Ovary (tissue), 9 donors: ENCODE data around the gene LCN1. TPM values are rescaled to one million over a fixed set of nuclear protein-coding genes. Genes with fewer than 3 reads are reported as not detected.

Experiments
- DNase-seq, 5 donors: peaks; one replicate each; pipeline ENCODE4 v3.0.0-alpha.2; 2019 to 2020
- H3K27ac ChIP-seq, 2 donors: fragments of 200-600 bp; one replicate each; pipeline versions ENCODE4 v1.5.1 to v1.8.0; 2019 to 2022
- H3K27me3 ChIP-seq: fragments of 200-600 bp; one replicate; pipeline ENCODE4 v1.8.0; 2022
- H3K36me3 ChIP-seq: fragments of 200-600 bp; sonication (generic); one replicate; pipeline ENCODE4 v1.5.1; 2019
- H3K4me1 ChIP-seq: one replicate; pipeline ENCODE4 v1.8.1; 2013; ENCODE audit warnings: mild to moderate bottlenecking, moderate library complexity; ENCODE audit not compliant: insufficient read depth
- H3K4me3 ChIP-seq: fragments of 200-600 bp; sonication (generic); one replicate; pipeline ENCODE4 v1.5.1; 2017
- H3K9me3 ChIP-seq, 2 donors: fragments of 200-600 bp in 1 of 2; sonication (generic) in 1 of 2; one replicate each; pipeline versions ENCODE4 v1.5.1 to v1.8.1; 2013 to 2019; ENCODE audit warnings: mild to moderate bottlenecking in 1 of 2, moderate library complexity in 1 of 2
- EP300 ChIP-seq: sonication (generic); formaldehyde crosslinking; IDR thresholded peaks from one replicate; pipeline ENCODE4 v1.6.1; 2017; ENCODE audit warnings: antibody characterized with exemption
- POLR2A ChIP-seq: fragments of 450-650 bp; IDR thresholded peaks from one replicate; pipeline ENCODE4 v1.6.1; 2017; ENCODE audit warnings: antibody characterized with exemption, mild to moderate bottlenecking, moderate library complexity
- WGBS, 3 donors: extraction: QIAGEN DNeasy Blood & Tissue Kit in 1 of 3; methylation state at CpG; one replicate each; pipeline versions ENCODE4 v1.1.5 to v1.1.7; 2013 to 2017; 5-methylcytosine and 5-hydroxymethylcytosine counted together
- intact Hi-C, 4 donors: fragments of 100-400 bp; cut with DNase I; formaldehyde crosslinking; loops; one replicate each; pipeline versions ENCODE4 v1.11.0 to v1.15.1; 2022 to 2023
- polyA plus RNA-seq, 2 donors: library from polyadenylated mRNA; stranded (reverse); fragments of 200-250 nt in 1 of 2; fragments of 350-450 nt in 1 of 2; fragmentation: Illumina TruSeq in 1 of 2; extraction: RNeasy Lipid Tissue Mini Kit (QIAGEN cat#74804) in 1 of 2; gene quantifications; one replicate each; pipeline ENCODE4 v1.2.3, GENCODE V29; 2013 to 2014
- total RNA-seq, 7 donors: library from RNA; depleted of rRNA in 2 of 7; stranded (reverse); fragments of >200 nt in 2 of 7; fragmentation: NEBNext Ultra II Directional in 3 of 7; extraction: Animal tissue kit (Norgen Biotek cat#: 25700) in 3 of 7; gene quantifications; one replicate each; pipeline versions ENCODE4 v1.1.0 to v1.2.4, GENCODE V29; 2016 to 2023
- TF ChIP-seq, protein P1 (sequence below), 3 donors: fragments of 450-650 bp in 2 of 3; fragments of 200-600 bp in 1 of 3; IDR thresholded peaks; one replicate each; pipeline versions ENCODE4 v1.5.1 to v1.8.0; 2016 to 2022; ENCODE audit warnings: antibody characterized with exemption in 3 of 3, mild to moderate bottlenecking in 1 of 3
- donor health status: DM: no; HTN: no; CAD: no; lungs with moderate emphysema.
- donor health status: DM: no; HTN: no; CAD: no.
- donor health status: Bipolar disorder and iron deficiency.
- donor health status: DM: yes; HTN: yes; CAD: no.
- donor health status: DM: no; HTN: no; CAD: no.
- donor health status: DM: yes; HTN: yes; CAD: no.

The LCN1 gene
- total and polyA plus RNA-seq, 9 donors, result 2.3 to 5.3 TPM; not detected in 7

DNA sequence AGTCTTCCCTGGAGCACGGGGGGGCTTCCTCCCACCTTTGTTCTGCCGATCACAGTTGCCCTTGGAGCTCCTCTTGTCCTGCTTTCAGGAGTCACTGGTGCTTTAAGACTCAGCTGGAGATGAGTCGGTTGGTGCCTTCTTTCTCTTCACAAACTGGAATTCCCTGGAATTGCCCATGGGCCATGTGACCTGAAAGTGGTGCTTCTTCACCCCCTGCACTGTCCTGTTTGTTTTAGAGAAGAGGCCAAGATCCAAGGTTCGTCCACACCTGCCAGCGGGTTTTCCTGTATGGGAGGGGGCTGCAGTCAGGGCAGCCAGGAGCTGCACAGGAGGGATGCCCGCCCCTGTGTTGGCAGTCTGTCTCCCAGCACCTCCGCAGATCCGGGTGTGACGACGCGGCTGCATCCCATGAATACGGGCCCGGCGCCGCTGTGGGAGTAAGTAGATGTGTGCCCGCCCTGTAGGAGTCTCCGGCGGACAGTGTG lies 30.2 kb upstream of the LCN1 start:
- DNase-seq, result no peak

DNA sequence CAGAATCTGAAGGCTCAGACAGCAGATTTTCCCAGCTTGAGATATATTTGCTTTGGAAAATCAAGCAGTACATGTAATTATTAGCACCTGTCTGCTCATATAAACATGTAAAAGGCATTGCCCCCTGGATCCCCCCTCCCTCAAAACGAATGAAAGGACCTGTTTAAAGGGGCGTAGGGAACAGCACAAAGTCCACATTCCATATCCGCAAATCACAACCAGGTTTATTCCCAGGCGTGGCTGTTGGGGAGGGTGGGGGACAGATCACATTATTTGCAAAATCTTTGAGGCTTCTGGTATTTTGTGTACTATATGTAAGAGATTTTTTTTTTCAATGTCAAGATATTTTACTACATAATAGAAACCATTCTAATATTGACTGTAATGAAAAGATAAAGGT lies 29.5 kb upstream of the LCN1 start:
- TF ChIP-seq, protein P1, sequence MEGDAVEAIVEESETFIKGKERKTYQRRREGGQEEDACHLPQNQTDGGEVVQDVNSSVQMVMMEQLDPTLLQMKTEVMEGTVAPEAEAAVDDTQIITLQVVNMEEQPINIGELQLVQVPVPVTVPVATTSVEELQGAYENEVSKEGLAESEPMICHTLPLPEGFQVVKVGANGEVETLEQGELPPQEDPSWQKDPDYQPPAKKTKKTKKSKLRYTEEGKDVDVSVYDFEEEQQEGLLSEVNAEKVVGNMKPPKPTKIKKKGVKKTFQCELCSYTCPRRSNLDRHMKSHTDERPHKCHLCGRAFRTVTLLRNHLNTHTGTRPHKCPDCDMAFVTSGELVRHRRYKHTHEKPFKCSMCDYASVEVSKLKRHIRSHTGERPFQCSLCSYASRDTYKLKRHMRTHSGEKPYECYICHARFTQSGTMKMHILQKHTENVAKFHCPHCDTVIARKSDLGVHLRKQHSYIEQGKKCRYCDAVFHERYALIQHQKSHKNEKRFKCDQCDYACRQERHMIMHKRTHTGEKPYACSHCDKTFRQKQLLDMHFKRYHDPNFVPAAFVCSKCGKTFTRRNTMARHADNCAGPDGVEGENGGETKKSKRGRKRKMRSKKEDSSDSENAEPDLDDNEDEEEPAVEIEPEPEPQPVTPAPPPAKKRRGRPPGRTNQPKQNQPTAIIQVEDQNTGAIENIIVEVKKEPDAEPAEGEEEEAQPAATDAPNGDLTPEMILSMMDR (IDR thresholded peaks at IDR 0.05), result no peak
- TF ChIP-seq POLR2A (no peak), EP300 (no peak)
- WGBS, 3 donors, result 68 to 79% (median 78%) methylated on average over 4 of the region's 4 CpGs
- H3K4me1 ChIP-seq, result no peaks in the 10 kb centered on the region
- no peaks in the 10 kb centered on the region for H3K9me3 ChIP-seq
- DNase-seq, result no peak
- no peak overlapping the region for H3K27ac ChIP-seq
- intact Hi-C loops, result no loop called here
- H3K36me3 ChIP-seq, result no peaks in the 10 kb centered on the region
- H3K4me3 ChIP-seq, result no peak overlapping the region
- no peaks in the 10 kb centered on the region for H3K27me3 ChIP-seq

More for the DNA sequence above, 30.2 kb upstream of the LCN1 start:
- TF ChIP-seq, protein P1 (IDR thresholded peaks at IDR 0.05), result no peak
- TF ChIP-seq EP300, result no peak
- TF ChIP-seq POLR2A, result no peak
- H3K27ac ChIP-seq, result no peak overlapping the region
- H3K27me3 ChIP-seq, result no peaks in the 10 kb centered on the region
- H3K4me1 ChIP-seq, result no peaks in the 10 kb centered on the region
- WGBS, 3 donors, result 77 to 81% (median 78%) methylated on average over 18 of the region's 18 CpGs
- H3K9me3 ChIP-seq, result no peaks in the 10 kb centered on the region
- intact Hi-C loops, result no loop called here
- H3K4me3 ChIP-seq, result no peak overlapping the region
- H3K36me3 ChIP-seq, result no peaks in the 10 kb centered on the region

DNA sequence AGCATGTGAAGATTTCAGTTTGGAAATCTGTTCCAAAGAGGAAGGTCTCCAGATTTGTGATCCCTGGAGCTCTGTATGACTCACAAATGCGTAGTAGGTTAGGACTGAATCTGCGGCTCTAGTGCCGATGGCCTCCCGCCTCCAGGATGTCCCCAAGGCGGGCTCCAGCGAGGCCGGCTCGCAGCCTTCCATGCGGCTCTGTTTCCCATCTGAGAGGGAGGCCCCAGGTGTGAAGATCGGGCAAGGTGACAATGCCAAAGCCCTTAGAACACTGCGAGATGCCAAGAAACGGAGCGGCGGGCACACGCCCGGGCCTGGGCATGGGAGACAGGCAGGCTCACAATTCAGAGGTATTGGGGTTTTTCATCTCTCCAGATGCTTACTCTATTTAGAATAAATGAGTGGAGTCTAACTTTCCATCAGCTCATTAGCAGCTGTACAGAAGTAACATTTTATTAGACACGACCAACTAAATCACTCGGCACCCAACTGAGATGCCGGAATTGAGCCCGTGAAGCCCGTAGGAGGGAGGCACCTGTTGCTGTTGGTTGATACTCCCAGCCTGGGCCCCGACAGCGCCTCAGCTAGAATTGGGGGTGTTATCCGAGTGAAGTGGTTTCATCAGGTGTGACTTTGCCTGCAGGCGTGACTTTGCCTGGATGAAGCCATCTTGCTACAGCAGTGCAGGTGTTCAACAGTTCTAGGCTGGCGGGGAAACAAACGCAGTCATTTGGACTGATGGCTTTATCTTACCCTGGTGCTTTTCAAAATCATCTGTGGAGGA lies 28.2 kb upstream of the LCN1 start:
- Histone ChIP-seq H3K4me1 (no peaks in the 10 kb centered on the region), H3K4me3 (no peak overlapping the region), H3K27me3 (no peaks in the 10 kb centered on the region), H3K27ac (no peak overlapping the region), H3K36me3 (no peaks in the 10 kb centered on the region), H3K9me3 (no peaks in the 10 kb centered on the region)
- TF ChIP-seq, protein P1 (IDR thresholded peaks at IDR 0.05), result no peak
- TF ChIP-seq POLR2A, result no peak
- TF ChIP-seq EP300, result no peak
- intact Hi-C loops, result no loop called here
- 90 to 93% (median 92%) methylated on average over 27 of the region's 27 CpGs for WGBS, 3 donors
- peak in 1 of 5 donors; percentile 9 for DNase-seq

DNA sequence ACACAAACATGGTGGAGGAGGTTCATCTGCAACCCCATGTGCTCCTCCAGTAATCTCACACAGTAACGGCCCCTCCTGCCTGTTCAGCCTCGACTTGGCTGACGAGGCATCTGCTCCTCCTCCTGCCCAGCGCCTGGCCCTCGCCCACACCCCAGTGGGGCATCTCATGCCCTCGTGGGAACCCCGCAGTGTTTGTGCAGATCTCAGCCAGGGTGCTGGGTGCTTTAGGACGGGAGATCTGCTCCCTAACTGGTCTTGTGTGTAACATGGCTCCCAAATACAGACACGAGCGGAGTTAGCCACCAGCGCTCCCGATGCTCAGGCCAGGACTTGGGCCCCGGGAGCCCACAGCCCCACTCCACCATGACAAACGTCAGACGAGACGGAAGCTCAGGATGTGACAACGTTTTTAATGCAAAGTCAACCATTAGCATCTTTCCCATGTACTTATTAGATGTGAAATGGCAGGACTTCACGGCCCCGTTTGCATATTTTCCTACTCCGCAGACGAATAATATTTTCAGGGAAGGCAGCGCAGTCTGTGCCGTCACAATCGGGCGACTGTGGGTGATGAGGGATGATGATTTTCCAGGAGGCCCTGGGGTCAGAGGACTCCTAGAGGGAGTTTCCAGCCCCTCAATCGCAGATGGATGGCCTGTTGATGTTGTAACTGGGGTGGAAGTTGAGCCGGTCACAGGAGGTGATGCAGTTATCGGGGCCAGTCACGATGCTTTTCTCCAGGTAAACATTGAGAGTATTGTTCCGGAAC lies 26.3 kb upstream of the LCN1 start:
- intact Hi-C loops, result no loop called here
- WGBS, 3 donors, result 77 to 83% (median 81%) methylated on average over 30 of the region's 30 CpGs
- peaks cover 5% of the 10 kb centered on the region for H3K4me1 ChIP-seq
- DNase-seq, result peak in 1 of 5 donors; percentile 10
- no peaks in the 10 kb centered on the region for H3K27me3 ChIP-seq
- TF ChIP-seq POLR2A (no peak), EP300 (no peak)
- TF ChIP-seq, protein P1 (IDR thresholded peaks at IDR 0.05), result no peak
- no peak overlapping the region for H3K27ac ChIP-seq
- H3K4me3 ChIP-seq, result no peak overlapping the region
- no peaks in the 10 kb centered on the region for H3K9me3 ChIP-seq
- H3K36me3 ChIP-seq, result no peaks in the 10 kb centered on the region
